ENCODE data around the gene CLCNKB. TPM values are rescaled to one million over a fixed set of nuclear protein-coding genes. Genes with fewer than 3 reads are reported as not detected.
A peak's percentile ranks its signal among the peaks of the same experiment; 100 is the strongest.

The CLCNKB gene
- total and polyA plus RNA-seq, 2 experiments from 2014 or later, result 24.8 to 55.6 TPM

- H3K27ac ChIP-seq, result peak overlapping the region; percentile 100
- H3K36me3 ChIP-seq, result no peaks in the 10 kb centered on the region
- peak; percentile 79 to 90 for DNase-seq (ENCODE audit: low read depth in 1 of 2, low spot score in 1 of 2)
- H3K27me3 ChIP-seq, result no peaks in the 10 kb centered on the region
- H3K9me3 ChIP-seq (ENCODE audit: low read depth), result no peaks in the 10 kb centered on the region
- TF ChIP-seq CTCF (IDR thresholded peaks at IDR 0.05; ENCODE audit: low read depth, low read length), result no peak
- peak overlapping the region; percentile 33 for H3K4me3 ChIP-seq
- H3K4me1 ChIP-seq (ENCODE audit: low read depth), result peaks cover 51% of the 10 kb centered on the region
These were observed 30.2 kb upstream of the CLCNKB start for GRCh38 chr1:16013220-16013907.

- peaks cover 56% of the 10 kb centered on the region for H3K4me1 ChIP-seq (ENCODE audit: low read depth)
- peak overlapping the region; percentile 100 for H3K27ac ChIP-seq
- H3K4me3 ChIP-seq, result peak overlapping the region; percentile 33
- TF ChIP-seq CTCF (IDR thresholded peaks at IDR 0.05; ENCODE audit: low read depth, low read length), result no peak
- no peak for DNase-seq (ENCODE audit: low read depth in 1 of 2, low spot score in 1 of 2)
- H3K36me3 ChIP-seq, result no peaks in the 10 kb centered on the region
- no peaks in the 10 kb centered on the region for H3K9me3 ChIP-seq (ENCODE audit: low read depth)
- H3K27me3 ChIP-seq, result no peaks in the 10 kb centered on the region
These were observed 29.7 kb upstream of the CLCNKB start for GRCh38 chr1:16013908-16014258.

GRCh38 chr1:16014509-16015482 lies 28.8 kb upstream of the CLCNKB start:
- H3K27ac ChIP-seq, result peak overlapping the region; percentile 100
- H3K9me3 ChIP-seq (ENCODE audit: low read depth), result no peaks in the 10 kb centered on the region
- no peaks in the 10 kb centered on the region for H3K27me3 ChIP-seq
- H3K4me3 ChIP-seq, result no peak overlapping the region
- TF ChIP-seq CTCF (IDR thresholded peaks at IDR 0.05; ENCODE audit: low read depth, low read length), result no peak
- peak in 1 of 2 donors; percentile 48 for DNase-seq (ENCODE audit: low read depth in 1 of 2, low spot score in 1 of 2)
- H3K36me3 ChIP-seq, result no peaks in the 10 kb centered on the region
- H3K4me1 ChIP-seq (ENCODE audit: low read depth), result peaks cover 65% of the 10 kb centered on the region

- no peak for TF ChIP-seq CTCF (IDR thresholded peaks at IDR 0.05; ENCODE audit: low read depth, low read length)
- Histone ChIP-seq H3K9me3 (ENCODE audit: low read depth) (no peaks in the 10 kb centered on the region), H3K27ac (peak overlapping the region; percentile 100), H3K4me3 (peak overlapping the region; percentile 42), H3K4me1 (ENCODE audit: low read depth) (peaks cover 70% of the 10 kb centered on the region), H3K27me3 (no peaks in the 10 kb centered on the region), H3K36me3 (no peaks in the 10 kb centered on the region)
- DNase-seq (ENCODE audit: low read depth in 1 of 2, low spot score in 1 of 2), result no peak
These were observed 28.1 kb upstream of the CLCNKB start for GRCh38 chr1:16015491-16015890.

- DNase-seq (ENCODE audit: low read depth in 1 of 2, low spot score in 1 of 2), result peak in 1 of 2 donors; percentile 60
- Histone ChIP-seq H3K27ac (peak overlapping the region; percentile 100), H3K9me3 (ENCODE audit: low read depth) (no peaks in the 10 kb centered on the region), H3K27me3 (no peaks in the 10 kb centered on the region), H3K4me1 (ENCODE audit: low read depth) (peaks cover 65% of the 10 kb centered on the region), H3K36me3 (no peaks in the 10 kb centered on the region), H3K4me3 (peak overlapping the region; percentile 42)
- no peak for TF ChIP-seq CTCF (IDR thresholded peaks at IDR 0.05; ENCODE audit: low read depth, low read length)
These were observed 27.4 kb upstream of the CLCNKB start for GRCh38 chr1:16015960-16016901.

All from cardiac muscle cell (in vitro differentiated cells and primary cell).